DMS153 treated with DMSO at 0.1 percent for 48 hours (cell line): ENCODE measurements around the gene FOXP1.
"Not testable (repeated sequence)": the region's sequence is repeated elsewhere in the genome, so short reads cannot be mapped to it uniquely, and the experiment has no call there.

Source experiments
- DNase-seq: peaks from one replicate; lab custom pipeline; 2025; ENCODE audit not compliant: unreplicated experiment; lab: John Stamatoyannopoulos, UW

The FOXP1 gene

DNA sequence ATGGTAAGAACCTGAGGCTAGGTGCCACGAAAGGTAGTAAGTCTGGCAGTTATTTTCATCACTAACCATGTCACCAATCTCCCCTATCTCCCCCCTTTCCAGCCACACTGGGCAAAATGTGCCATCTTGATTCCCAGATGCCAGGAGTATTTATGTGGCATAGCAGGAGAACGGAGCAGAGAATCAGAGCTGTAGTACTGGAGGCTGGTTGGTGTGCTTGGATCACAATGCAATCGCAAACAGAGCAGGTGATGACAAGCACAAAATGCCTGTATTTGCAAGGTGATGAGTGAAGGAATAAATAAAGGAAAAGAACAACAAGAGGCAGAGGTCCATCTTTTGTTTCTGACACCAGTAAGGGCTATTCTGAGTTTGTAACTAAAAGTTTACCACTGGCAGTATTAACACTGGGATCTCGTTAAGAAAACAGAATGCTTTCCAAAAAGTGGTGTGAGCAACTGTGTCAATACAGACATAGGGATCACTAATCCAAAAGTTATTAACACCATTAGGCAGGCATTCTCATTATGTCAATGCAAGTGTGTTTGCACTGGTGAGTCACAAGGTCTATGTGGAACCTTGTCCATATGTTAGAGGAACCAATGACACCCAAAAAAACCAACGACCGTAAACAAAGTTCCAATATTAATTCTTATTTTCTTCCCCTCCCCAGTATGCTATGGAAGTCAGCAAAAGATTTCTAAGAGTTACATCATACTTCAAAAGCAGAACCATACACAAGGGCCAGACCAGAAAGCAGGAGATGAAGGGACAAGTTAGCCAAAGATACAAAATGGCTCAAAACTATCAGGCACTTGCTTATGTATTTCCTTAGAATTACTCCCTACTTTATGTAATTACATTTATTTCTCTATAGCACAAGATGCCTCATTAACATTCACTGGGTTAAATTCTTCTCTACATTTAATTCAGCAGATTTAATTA lies 556.6 kb downstream of the FOXP1 start:
- no peak for DNase-seq

DNA sequence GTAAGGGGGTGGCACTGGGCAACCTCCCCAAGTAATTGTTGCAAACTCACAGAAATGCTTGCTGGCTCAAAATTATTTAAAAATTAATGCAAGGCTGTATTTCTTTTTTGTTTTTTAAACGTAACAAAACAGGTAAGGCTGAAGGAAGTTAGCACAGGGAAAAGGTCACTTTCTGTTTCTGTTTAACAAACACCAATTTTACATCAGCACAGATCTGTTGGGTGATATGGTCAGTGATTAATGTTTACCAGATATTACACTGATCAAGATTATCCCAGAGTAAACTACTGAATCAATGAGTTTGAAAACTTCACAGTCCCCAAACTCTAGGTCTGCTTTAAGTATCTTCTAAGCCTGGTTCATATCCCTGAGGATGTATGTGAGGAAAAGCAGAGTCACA lies 558.0 kb downstream of the FOXP1 start:
- no peak for DNase-seq

DNA sequence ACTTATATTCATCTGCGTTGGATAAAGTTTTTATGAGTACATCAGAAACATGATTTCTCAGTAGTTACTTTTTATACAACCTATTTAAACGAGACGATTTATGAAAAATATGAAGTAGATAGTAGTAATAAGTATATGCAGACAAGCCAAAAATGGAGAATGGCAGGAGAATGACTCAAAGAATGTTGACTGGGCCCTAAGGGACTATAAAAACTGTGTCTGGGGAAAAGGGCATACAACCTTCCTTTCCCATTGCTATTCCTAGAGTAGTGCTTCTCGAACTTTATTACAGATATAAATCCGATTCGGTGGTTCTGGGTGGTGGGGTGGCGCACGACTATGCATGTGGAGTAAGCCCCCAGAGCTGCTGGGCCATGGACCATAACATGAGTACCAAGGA lies 558.5 kb downstream of the FOXP1 start:
- no peak for DNase-seq

DNA sequence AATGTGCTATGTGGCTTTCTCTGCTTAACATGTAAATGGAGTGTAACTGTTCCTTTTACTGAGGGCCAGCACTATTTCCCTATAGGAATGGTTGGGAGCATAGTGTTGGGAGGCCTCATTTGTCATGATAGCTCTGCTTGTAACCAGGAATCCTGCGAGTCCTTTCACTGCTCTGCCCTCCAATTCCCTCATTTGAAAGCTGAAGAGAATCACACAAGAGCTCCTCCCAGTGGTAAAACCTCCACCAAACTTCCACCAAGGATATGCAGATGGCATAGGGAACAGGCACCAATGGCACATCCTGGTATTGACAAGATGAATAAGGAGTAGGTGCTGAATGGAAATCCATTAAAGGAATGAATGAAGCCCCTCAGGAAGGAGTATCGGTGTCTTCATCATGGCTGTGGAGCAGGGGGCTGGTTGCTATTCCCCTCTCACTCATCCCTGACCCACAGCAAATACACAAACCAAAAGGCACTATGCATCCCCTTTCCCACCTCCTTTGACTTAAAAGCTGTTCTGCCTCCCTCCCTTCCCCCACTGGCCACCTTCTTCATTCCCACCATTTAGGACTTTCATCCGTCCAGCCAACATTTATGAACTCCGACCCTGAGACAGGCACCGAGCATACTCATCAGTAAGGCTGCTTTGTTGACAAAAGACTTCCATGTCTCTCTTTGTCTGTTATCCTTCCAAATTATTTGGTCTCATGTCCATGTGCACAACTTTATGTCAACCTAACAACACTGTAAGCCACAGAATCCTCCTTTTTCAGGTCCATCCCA lies 560.8 kb downstream of the FOXP1 start:
- DNase-seq = no peak

DNA sequence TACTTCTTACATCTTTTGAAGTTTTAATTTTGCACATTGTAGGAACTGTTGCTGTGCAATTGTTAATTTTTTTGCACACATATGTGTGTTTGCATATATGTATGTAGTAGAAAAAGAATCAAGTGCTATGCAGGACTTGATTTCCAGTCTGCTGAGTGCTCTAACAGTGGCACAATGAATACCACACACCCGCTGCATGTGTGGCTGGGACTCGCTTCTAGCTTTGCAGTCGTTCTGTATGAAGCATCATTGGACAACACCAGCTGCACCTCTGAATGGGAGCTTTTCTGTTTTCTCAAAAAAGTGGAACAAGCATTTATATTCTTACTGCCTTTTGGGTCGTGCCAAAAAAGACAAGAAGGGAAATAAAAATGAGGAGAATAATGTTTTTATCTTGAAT lies 564.7 kb downstream of the FOXP1 start:
- no peak for DNase-seq

DNA sequence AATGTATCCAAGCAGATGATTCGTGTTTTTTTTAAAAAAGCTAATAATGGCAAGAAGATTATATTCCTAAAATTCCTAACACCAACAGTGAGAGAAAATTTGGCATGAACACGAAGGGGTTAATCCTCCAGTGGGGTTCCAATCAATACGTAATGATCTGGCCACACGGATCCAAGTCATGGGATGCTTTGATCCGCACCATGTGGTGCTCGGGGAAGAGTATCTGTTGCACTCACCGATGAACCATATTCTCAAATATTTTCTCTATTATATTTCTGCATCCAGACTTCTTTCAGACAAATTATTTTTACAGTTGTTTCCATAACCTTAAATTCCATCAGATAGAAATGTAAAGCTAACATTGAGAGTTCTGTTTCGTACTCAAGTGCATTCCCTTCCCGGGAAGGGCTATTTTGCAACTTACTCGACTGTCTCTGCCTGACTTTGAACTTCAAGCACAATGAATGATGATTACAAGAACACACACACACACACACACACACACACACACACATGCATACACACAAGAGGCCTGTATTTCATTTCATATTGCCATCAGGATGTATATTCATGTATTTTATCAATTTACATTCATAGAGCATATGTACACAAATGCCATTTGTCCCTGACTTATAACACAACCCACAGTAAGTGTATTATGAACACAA lies 567.2 kb downstream of the FOXP1 start:
- no peak for DNase-seq

DNA sequence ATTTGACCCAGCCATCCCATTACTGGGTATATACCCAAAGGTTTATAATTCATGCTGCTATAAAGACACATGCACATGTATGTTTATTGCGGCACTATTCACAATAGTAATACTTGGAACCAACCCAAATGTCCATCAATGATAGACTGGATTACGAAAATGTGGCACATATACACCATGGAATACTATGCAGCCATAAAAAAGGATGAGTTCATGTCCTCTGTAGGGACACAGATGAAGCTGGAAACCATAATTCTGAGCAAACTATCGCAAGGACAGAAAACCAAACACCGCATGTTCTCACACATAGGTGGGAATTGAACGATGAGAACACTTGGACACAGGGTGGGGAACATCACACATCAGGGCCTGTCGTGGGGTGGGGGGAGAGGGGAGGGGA lies 568.9 kb downstream of the FOXP1 start:
- not testable (repeated sequence) for DNase-seq

DNA sequence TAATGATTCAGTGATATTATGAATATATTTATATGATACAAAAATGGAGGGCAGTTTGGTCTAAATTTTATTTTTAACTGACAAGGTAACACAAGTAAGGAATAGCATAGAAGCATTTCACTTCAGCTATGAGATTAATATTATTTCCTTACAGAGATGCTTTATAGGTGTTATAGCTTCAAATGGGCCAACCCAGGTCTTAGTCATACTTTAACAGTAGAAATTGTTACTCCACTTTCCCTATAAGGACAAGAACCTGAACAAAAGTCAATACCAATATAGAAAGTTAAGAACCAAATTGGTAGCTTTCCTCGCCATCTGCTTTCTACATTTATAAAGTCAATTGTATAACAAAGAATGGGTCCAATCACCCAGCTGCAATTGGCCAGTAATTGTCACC lies 570.6 kb downstream of the FOXP1 start:
- DNase-seq = no peak

DNA sequence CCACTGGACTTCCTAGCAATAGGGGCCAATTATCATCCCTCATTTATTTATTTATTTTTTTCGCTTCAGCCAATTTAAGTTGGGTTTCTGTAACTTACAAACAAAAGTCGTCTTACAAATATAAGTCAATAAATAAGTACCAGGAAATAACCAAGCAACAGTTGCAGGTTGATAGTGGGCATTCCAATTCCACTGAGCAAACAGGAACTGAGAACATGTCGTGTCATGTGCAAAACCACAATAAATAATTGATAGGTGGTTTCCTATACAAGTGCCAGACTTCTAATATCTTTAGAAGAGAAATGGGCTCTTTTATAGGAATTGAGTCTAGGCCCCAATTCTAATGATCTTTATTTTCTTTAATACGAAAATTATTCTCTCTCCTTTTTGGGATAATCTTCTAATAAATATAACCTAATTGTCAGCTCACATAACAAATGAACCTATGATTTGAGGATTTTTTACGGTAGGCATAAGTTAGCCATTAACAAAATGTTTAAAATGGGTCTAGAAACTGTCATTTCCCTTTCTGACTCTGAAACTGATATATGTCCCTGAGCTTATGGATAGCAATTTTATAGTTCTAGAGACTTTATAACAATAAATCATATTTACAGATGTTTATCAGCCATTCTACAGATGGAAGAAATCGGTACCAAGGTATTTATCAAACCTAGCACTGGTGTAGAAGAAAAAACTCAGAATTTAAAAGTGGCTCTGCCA lies 571.8 kb downstream of the FOXP1 start:
- DNase-seq = no peak

DNA sequence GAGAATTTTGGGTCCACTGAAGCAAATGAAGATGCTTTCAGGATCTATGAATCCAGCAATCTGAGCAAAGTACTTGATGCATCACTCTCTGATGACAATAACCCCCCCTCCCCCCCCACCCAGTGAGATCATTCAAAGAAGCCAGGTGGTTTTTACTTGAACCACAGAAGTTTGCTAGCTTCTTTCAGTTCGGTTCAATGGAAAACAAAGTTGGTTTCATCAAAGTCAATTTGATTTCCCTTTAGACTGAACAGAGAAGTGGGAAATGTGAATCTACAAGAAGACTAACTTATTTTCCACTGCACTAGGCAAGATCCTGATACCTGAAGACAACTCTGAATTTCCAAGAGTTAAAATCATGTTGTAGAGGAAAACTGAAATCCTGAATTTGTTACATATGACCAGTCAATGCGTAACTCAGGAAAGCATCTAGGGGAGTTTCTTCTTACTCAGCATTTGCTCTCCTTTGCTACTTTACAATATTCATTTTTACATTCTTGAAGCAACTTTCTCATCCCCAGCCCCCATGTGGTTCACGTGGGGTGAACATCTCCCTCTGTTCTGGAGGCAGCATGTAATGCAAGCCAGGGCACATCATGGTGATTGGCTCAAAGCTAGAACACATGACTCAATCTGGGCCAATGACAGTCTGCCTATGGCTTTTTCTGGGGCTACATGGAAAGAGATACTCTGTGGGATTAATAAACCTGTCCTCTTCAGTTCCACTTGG lies 572.6 kb downstream of the FOXP1 start:
- DNase-seq = no peak

DNA sequence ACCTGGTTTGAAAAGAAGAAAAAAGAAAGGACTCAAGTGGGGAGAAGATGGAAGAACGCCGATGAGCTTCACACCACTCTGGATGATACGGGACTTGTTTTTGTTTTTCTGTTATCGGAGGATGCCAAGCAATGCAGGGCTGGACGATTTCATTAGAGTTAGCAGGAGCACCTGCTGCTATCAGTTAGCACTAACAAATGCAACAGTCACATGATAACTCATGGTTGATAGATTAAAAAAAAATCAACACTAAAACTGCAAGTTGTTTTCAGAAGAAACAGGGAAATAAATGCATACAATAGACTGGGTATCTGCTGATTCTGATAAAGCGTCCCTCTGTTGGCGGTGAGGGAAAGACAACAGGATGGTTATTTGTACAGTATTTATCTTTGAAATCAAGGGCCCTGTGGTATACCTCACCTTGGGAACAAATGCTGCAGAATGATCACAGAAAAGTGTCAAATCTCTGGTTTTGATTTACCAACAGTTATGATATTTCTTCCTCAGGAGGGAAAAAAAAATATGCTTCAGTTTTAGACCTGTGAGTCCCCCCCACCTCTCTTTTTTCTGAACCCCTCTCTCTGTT lies 575.1 kb downstream of the FOXP1 start:
- no peak for DNase-seq

DNA sequence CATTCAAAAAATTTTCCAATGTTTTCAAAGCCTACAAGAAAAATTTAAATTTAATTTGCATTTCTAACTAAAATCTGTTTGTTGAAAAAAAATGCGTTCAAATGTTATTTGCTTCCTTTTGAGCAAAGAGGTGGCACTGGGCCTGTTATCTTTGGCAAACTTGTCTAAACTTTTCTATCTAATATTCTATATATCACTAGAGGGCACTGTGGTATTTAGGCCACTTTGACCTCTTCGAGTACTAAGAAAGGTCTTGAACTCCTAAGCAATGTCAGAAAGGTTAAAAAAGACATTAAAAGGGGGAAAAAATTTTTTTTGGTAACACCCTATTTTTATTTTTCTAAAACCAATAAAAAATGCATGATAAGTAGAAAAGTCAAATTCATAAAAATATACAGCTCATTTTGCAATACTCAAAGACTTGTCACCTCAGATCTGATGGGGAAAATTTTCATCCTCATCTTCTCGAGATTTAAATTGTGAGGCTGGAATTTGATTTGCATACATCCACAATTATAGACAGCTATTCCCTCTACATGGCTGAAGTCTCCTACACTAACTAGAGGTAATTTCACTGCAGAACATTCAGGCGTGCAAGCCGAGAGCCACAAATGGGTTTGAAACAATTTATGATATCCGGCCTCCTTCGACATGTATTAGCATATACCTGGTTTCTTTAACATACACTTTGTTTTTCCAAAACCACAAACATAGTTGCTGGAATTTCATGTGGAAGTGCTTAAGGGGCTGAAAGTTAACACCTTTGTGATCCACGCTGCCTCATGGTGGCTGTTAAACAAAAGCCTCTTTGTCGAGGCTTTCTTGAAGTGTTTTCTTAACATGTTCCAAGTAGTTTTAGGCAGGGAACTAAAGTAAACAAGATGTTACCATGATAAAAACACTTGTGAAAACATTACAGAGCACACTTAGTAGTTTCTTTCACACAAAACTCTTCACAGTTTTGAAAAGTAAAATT lies 576.4 kb downstream of the FOXP1 start:
- DNase-seq = no peak

DNA sequence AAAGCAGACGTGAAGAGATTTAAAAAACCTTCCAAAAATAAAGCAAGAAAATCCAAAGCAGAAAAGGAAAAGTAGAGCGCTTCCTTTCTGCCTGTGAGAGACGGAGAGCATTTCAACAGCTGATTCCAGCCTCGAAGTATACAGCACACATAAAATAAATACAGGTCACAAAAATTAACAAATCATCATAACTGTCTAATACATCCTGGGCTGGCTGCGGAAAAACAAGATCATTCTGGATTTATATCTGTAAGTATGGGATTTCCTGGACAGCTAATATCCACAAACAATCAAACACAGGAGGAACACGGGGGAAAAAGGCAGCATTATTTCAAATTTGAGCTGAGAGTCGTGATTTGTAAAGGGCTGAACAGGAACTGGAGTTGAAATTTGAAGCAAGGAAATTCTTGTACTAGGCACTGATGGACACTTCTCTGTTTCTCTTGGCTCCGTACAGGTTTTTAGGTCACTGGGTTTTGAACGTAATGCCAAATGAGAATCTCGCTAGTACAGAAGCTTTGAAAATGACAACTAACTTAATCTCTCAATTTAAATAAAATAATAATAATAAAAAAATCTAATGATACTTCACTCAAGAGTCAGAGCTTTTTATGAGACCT lies 577.7 kb downstream of the FOXP1 start:
- no peak for DNase-seq

DNA sequence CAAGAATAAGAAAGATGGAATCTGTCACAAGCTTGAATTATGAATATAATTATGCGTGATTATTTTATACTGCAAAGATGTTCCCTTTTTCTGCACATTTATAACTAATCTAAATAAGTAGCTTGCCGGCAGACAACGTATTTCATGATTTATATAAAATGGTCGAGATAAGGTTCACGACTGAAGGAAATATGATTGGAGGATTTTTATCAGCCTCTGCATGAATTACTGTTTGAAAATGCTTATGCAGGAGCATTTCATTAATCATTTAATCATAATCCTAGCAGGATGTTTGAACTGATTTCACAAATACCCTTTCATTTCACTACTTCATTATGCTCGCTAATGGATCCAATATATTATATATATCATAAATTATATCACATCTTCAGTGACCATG lies 580.0 kb downstream of the FOXP1 start:
- DNase-seq = no peak

DNA sequence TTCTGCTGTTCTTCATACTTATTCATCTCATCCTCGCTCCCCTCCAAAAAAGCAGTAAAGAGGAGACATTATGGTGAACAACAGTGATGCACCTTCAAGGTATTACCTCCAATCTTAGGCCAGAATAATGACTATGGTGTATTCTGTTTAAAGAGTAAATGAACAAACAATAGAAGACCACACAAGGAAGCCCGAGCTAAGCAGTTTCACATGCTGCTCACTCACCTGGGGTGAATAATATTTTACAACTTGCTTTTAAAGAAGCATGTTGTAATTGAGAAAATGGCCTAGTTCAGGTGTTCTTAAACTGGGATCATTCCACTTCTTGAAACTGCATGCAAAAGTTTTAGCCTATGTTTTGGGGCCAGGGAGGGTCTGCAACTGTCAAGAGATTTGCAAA lies 581.2 kb downstream of the FOXP1 start:
- DNase-seq = no peak

DNA sequence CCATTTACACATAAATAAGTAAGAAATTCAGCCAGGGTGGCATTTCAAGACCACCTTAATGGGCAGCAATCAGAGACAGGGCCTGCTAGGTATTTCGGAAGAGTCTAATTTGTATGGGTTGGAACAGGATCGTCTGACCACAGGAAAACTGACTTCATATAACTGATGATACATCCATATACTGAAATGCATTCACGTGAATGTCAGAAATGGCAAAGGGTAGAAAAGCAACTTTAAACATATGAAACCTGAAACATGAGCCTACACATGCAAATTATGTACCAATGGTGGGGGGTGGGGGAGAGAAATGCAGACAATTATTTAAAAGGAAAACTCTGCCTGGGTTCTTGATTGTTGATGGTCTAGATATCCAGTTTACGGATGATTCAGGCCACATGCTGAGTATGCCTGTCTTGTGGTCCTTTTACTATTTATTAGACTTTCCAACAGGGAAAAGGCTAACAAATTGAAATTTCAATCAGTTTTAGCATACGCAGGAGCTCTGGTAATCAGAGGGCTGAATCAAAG lies 582.2 kb downstream of the FOXP1 start:
- no peak for DNase-seq

DNA sequence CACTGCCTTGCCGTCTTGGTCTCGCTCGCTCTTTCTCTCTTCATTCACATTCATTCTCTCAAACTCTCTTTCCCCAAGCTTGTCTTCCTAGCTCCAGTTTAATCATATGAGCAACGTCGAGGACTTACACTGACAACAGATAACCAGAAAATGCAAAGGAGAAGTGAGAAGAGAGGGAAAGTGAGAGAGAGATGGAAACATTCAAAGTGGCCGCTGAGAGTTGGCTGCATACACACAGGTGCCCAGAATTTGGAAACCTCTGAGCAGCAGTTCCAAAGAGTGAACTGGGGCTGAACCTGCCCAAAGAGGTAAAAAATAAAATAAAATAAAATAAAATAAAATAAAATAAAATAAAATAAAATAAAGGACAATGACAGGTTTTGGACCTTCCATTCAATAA lies 583.0 kb downstream of the FOXP1 start:
- DNase-seq = no peak

DNA sequence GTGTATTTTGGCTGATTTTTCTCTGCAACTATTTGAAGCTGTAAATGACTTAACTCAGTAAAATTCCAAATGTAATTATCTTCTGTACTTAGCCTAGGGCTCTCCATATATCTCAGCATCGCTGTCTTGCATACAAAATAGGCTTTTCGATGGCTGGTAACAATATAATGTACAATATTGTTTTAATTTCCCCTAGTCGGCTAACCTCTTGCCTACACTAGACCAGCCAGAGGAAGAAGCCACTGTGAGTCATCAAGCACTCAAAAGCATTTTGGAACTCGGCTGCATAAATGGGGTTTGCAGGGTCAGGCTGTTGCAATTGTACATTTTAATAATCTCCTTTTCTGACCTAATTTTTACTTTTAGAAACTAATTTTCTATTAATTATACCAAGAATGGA lies 583.8 kb downstream of the FOXP1 start:
- DNase-seq = no peak
